GM19324 (cell line): ENCODE results near the gene HJV.

ENCODE experiments used
- ATAC-seq: cut with Tn5 transposase; IDR thresholded peaks from one replicate; pipeline ENCODE4 v1.9.1; 2021; ENCODE audit warnings: mild to moderate bottlenecking, moderate library complexity; ENCODE audit not compliant: unreplicated experiment, low FRiP score

HJV gene

DNA sequence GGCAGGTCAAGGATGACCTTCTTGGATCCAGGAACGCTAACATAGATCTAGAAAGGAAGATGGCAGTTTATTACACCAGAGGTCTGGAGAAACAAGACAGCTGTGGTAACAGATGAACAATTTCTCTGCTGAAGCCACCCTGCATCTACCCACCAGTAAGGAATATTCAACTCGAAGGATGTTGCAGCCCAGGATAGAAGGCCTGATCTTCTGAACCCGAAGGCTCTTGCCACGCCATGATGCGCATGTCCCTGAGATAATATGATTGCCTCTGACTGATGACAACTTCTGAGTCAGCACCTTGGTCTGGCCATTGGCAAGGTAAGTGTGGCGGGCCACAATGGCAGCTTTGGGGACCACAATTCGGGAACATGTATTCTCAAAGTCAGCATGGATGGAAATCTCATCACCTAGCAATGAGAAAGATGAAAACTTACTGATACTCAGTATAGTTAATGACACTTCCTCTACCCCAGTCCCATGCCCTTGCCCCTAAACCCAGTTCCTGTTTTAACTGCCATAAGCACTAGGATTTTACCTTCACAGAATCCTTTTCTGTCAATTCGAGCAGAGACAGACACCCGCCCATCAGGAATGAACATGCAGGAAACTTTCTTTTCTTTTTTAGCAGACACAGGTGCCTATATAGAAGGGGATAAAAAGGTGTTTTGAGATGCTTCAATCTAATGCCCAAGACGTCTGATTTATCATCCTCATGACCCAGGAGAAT is 27.0 kb downstream of the HJV start:
- no peak for ATAC-seq

- ATAC-seq, result no peak
Measured at GRCh38 chr1:145993618-145994390, 27.7 kb downstream of the HJV start.

- ATAC-seq, result no peak
Measured at GRCh38 chr1:145992958-145993617, 28.4 kb downstream of the HJV start.

DNA sequence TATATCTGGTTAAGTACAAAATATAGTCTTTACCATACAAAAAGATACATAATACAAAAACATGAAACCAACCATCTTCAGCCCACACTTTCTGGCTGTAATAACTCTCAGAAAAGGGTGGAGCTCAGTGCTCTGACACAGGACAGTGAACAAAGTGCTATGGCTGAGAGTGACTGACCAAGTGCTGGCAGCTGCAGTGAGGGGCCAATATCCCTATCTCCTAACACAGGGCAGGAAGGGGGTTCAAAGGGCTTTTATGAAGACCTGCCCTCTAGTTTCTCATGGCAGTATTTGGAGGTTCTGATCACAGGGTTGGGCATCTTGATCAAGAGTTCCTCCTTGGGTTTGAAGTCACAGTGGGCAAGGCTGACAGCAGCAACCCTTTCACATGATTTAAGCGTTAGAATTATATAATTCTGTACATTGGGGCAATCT is 29.0 kb downstream of the HJV start:
- no peak for ATAC-seq

- ATAC-seq, result no peak
Measured at GRCh38 chr1:145991735-145992412, 29.7 kb downstream of the HJV start.

DNA sequence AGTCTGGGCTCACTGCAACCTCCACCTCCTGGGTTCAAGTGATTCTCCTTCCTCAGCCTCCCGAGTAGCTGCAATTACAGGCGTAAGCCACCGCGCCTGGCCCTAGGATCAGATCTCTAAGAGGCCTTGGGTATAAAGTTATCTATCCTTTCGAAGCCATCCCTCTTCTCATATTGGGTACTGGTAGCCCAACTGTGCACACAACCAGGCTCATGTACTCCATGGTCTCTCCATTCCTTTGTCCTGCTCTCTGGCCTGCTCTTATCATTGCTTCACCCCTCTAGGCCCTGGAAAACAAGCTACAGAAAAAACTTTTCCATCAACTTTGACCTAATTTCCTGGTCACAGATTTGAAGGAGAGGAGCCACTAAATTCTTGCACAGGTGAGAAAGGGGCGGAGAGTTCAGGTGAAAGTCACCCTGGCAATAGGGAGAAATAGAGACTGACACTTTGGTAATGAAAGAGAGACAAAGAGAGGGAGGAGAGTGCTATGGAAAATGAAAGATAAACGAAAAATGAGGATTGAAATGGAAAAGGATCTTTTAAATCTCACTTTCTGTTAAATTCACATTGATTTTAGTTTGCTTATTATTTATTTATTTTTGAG is 31.2 kb downstream of the HJV start:
- ATAC-seq, result no peak

GRCh38 chr1:145988773-145989172 is 32.8 kb downstream of the HJV start:
- ATAC-seq, result no peak

DNA sequence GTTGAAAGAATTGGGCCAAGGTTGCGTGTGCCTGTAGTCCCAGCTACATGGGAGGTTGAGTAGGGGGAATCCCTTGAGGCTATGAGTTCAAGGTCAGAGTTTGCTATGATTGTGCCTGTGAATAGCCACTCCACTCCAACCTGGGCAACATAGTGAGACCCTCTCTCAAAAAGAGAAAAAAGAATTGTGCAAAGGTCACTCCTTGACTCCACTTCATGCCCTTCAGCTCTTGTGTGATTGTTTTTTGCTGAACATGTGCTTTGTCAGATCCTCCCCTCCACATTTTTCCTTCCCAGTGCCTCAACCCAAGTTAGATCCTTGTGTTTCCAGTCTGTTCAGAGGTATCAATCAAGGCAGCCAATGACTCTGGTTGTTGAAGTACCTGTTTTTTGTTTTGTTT is 33.6 kb downstream of the HJV start:
- no peak for ATAC-seq

DNA sequence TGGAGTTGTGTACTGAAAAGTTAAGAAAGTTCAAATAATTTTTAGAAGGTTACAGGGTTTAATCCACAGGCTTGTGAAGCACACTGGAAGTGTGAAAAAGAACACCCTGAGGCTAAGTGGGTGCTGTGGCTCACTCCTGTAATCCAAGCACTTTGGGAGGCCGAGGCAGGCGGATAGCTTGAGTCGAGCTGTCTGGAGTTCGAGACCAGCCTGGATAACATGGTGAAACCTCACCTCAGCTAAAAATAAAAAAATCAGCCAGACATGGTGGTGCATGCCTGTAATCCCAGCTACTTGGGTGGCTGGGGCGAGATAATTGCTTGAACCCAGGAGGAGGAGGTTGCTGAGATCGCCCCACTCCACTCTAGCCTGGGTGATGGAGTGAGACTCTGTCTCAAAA is 35.0 kb downstream of the HJV start:
- ATAC-seq, result no peak

- no peak for ATAC-seq
Measured at GRCh38 chr1:145985502-145986439, 35.8 kb downstream of the HJV start.

DNA sequence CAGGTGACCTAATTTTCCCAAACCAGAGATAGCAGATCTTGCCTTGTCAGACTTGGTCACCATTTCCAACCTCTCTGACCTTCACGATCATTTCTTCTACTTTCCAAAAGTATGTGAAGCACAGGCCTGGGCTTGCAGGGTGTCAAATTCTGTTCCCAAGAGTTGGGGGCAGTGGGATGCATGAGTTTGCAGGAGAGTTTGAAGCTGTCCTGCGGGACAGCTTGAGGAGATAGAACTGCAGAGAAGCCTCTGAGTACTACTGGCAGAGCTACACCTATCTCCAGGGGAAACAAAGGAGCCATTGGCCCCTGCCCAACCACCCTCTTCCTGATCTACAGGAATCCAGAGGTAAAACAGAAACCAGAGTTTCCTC is 36.4 kb downstream of the HJV start:
- ATAC-seq, result no peak

- ATAC-seq, result no peak
Measured at GRCh38 chr1:145983960-145984830, 37.3 kb downstream of the HJV start.

DNA sequence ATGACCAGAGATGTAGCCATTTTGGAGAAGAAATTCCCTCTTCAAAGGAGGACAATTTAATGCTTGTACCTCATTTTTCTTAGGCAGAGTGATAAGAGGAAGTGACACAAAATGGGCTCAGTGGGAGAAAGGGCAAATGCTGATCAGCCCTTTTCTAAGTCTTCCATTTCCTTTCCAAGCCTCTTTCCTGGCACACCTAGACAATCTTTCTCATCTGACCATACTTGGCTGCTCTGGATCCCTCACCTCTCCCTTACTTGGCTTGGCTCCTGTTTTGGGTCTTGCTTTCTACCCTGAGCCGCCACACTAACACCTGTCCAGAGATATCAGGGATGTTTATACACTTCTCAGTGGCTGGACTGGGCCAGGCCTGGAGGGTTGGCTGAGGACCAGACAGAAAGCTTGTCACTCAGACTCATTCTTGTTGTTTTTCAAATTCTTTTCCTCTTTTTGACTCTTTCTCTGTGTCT is 38.3 kb downstream of the HJV start:
- ATAC-seq, result no peak

GRCh38 chr1:145982010-145982723 is 39.4 kb downstream of the HJV start:
- ATAC-seq, result no peak

GRCh38 chr1:145980457-145980994 is 41.0 kb downstream of the HJV start:
- ATAC-seq, result no peak

DNA sequence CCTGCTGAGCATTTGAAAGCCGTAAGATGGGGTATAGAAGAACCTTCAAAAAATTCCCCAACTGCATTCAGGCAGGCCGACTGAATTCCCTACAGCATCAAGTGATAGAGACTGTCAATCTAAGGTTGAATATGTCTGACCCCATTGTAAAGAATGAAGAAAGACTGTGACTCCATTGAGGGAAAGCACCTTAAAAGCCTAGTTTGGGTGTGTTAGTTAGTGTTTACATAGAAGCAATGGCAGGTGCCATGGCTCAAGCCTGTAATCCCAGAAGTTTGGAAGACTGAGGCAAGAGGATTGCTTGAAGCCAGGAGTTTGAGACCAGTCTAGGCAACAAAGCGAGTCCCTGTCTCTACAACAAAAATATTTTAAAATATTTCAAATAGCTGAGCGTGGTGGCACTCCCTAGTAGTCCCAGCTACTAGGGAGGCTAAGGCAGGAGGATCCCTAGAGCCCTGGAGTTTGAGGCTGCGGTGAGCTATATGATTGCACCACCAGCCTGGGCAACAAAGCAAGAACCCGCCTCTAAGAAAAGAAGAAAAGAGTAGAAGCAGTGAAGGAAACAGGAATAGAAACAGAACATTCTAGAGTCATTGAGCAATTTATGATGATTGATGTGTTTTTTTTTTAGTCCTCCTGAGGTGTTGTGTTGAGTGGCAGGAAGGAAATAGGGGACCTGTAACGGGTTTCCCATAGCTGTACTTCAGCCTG is 41.6 kb downstream of the HJV start:
- ATAC-seq, result peak; percentile 3
